Liver (tissue), 3 donors: ENCODE measurements around the gene ZBTB49.

Source experiments
- CTCF ChIP-seq: fragments of 150-350 bp; IDR thresholded peaks from 2 replicates; pipeline ENCODE4 v1.5.1; 2017; ENCODE audit warnings: improper control_type of control experiment, low read depth, low read length; ENCODE audit not compliant: missing input control
- JUND ChIP-seq, 2 donors: IDR thresholded peaks; 2 replicates each; pipeline ENCODE4 v1.6.1; 2016; ENCODE audit warnings: antibody characterized with exemption in 2 of 2
- RAD21 ChIP-seq, 2 donors: IDR thresholded peaks; 2 replicates each; pipeline ENCODE4 v1.6.1; 2016; ENCODE audit warnings: antibody characterized with exemption in 2 of 2, mild to moderate bottlenecking in 2 of 2
- REST ChIP-seq: IDR thresholded peaks from 2 replicates; pipeline ENCODE4 v1.6.1; 2016; ENCODE audit warnings: antibody characterized with exemption, mild to moderate bottlenecking
- RXRA ChIP-seq, 2 donors: IDR thresholded peaks; 2 replicates each; pipeline ENCODE4 v1.6.1; 2017 to 2018; ENCODE audit warnings: antibody characterized with exemption in 2 of 2, mild to moderate bottlenecking in 1 of 2
- TAF1 ChIP-seq: conservative IDR thresholded peaks from 2 replicates; pipeline ENCODE4 v1.6.1; 2016; ENCODE audit warnings: antibody characterized with exemption, mild to moderate bottlenecking
- YY1 ChIP-seq: IDR thresholded peaks from 2 replicates; pipeline ENCODE4 v1.6.1; 2016; ENCODE audit warnings: antibody characterized with exemption, mild to moderate bottlenecking
- ZBTB33 ChIP-seq: IDR thresholded peaks from 2 replicates; pipeline ENCODE4 v1.6.1; 2016; ENCODE audit warnings: antibody characterized with exemption
- TF ChIP-seq, protein P1 (sequence below): IDR thresholded peaks from 2 replicates; pipeline ENCODE4 v1.6.1; 2016; ENCODE audit warnings: antibody characterized with exemption
- TF ChIP-seq, protein P2 (sequence below): IDR thresholded peaks from 2 replicates; pipeline ENCODE4 v1.6.1; 2016; ENCODE audit warnings: antibody characterized with exemption
- donor health status: healthy.
- donor health status: healthy.

DNA sequence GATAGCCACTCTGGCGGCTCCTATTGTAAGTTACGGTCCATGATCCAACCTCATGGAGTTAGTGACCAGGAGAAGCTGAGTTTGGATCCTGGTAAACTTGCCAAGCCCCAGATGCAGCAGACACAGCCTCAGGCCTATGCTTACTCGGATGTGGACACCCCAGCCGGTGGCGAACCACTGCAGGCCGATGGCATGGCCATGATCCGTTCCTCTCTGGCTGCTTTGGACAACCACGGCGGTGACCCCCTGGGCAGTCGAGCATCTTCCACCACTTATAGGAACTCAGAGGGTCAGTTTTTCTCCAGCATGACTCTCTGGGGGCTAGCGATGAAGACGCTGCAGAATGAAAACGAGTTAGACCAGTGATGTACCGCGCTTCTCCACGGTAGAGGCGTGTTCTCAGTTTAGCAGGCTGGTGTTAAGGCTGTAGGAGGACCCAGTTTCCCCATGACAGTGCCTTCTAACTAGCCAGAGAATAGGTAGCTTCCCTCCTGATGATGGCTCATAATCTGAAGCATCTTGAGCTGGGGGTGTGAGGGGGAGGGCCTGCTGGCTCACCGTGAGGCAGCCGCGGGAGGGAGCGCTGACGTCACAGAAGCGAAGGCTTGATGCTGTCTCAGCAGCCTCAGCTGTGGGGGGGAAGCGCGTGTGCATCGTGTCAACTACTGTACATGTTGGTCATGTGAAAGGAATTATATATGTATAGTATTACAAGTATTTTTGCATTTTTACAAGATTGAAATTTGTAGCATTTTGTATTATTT lies 31.1 kb downstream of the ZBTB49 start:
- TF ChIP-seq JUND (IDR thresholded peaks at IDR 0.05): no peak
- no peak for TF ChIP-seq CTCF
- no peak for TF ChIP-seq RXRA (IDR thresholded peaks at IDR 0.05)
- TF ChIP-seq YY1: no peak
- no peak for TF ChIP-seq TAF1
- no peak for TF ChIP-seq RAD21 (IDR thresholded peaks at IDR 0.05)
- TF ChIP-seq REST: no peak
- TF ChIP-seq ZBTB33: no peak
- TF ChIP-seq, protein P1, sequence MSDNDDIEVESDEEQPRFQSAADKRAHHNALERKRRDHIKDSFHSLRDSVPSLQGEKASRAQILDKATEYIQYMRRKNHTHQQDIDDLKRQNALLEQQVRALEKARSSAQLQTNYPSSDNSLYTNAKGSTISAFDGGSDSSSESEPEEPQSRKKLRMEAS: no peak
- TF ChIP-seq, protein P2, sequence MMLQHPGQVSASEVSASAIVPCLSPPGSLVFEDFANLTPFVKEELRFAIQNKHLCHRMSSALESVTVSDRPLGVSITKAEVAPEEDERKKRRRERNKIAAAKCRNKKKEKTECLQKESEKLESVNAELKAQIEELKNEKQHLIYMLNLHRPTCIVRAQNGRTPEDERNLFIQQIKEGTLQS: no peak
